ENCODE measurements around the gene MED10. TPM values are rescaled to one million over a fixed set of nuclear protein-coding genes. Genes with fewer than 3 reads are reported as not detected.

MED10 gene
- total and polyA plus RNA-seq, 9 of the 15 experiments (the other 6 are each of a cell fraction or from before 2014, with no cell fraction given), result 23.8 to 83.4 (median 58.8) TPM

- TF ChIP-seq ZNF318 (IDR thresholded peaks at IDR 0.05; ENCODE audit: borderline replicate concordance in 1 of 2, low read depth in 1 of 2) (no peak), KDM5B (IDR thresholded peaks at IDR 0.05; ENCODE audit: insufficient replicate concordance, low read depth, low read length) (no peak), KLF16 (IDR thresholded peaks at IDR 0.05) (no peak), ZFX (CRISPR knock-in tag; IDR thresholded peaks at IDR 0.05) (no peak), RAD51 (IDR thresholded peaks at IDR 0.05; ENCODE audit: borderline replicate concordance, low read depth) (no peak), SMAD1 (IDR thresholded peaks at IDR 0.05; ENCODE audit: low read depth, low read length, partially characterized antibody) (no peak), LARP7 (IDR thresholded peaks at IDR 0.05) (no peak), CUX1 (CRISPR knock-in tag; IDR thresholded peaks at IDR 0.05) (no peak), ZNF253 (CRISPR knock-in tag; conservative IDR thresholded peaks at IDR 0.05) (no peak)
These were observed 35.5 kb downstream of the MED10 start (continued) for GRCh38 chr5:6342689-6343315.

Measured in K562 (cell line).